ENCODE results near the gene LMF1.

Gene LMF1

GRCh38 chr16:965487-965886, 5.3 kb downstream of the LMF1 start:
- no peak for DNase-seq (ENCODE audit: low read depth)
- TF ChIP-seq CTCF (conservative IDR thresholded peaks at IDR 0.05; ENCODE audit: low read length): no peak
- H3K4me3 ChIP-seq (ENCODE audit: low read length): no peak overlapping the region

GRCh38 chr16:965036-965395, 5.8 kb downstream of the LMF1 start:
- H3K4me3 ChIP-seq (ENCODE audit: low read length): no peak overlapping the region
- TF ChIP-seq CTCF (conservative IDR thresholded peaks at IDR 0.05; ENCODE audit: low read length): no peak
- DNase-seq (ENCODE audit: low read depth): no peak

- no peak overlapping the region for H3K4me3 ChIP-seq (ENCODE audit: low read length)
- DNase-seq (ENCODE audit: low read depth): no peak
- TF ChIP-seq CTCF (conservative IDR thresholded peaks at IDR 0.05; ENCODE audit: low read length): no peak
These were observed 6.3 kb downstream of the LMF1 start for GRCh38 chr16:964356-965035.

GRCh38 chr16:963913-964312, 6.9 kb downstream of the LMF1 start:
- TF ChIP-seq CTCF (conservative IDR thresholded peaks at IDR 0.05; ENCODE audit: low read length): no peak
- no peak overlapping the region for H3K4me3 ChIP-seq (ENCODE audit: low read length)
- DNase-seq (ENCODE audit: low read depth): no peak

GRCh38 chr16:962901-963814, 7.6 kb downstream of the LMF1 start:
- TF ChIP-seq CTCF (conservative IDR thresholded peaks at IDR 0.05; ENCODE audit: low read length): no peak
- DNase-seq (ENCODE audit: low read depth): no peak
- no peak overlapping the region for H3K4me3 ChIP-seq (ENCODE audit: low read length)

- no peak overlapping the region for H3K4me3 ChIP-seq (ENCODE audit: low read length)
- TF ChIP-seq CTCF (conservative IDR thresholded peaks at IDR 0.05; ENCODE audit: low read length): no peak
These were observed 8.4 kb downstream of the LMF1 start for GRCh38 chr16:962366-962765.

More at GRCh38 chr16:962366-962765, 8.4 kb downstream of the LMF1 start:
- DNase-seq (ENCODE audit: low read depth): no peak

Measured in AG10803 (cell line).